ENCODE results near the gene WDR45B.

Gene WDR45B

DNA sequence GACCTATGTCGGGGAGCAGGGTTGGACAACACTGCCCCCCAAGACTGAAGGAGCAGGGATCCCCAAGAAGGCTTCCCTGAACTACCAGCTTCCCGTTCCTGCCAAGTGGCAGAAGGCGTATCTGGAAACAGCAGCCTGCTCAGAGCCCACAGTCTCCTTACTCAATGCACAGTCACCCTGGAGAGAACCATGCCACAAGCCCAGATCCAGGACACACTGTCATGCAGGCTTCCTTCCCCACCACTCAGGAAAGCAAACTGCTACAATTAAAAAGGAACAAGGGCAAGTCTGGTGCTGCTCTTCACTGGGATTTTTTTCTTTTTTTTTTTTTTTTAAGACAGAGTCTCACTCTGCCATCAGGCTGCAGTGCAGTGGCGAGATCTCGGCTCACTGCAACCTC is 8.2 kb downstream of the WDR45B start:
- DNase-seq (ENCODE audit: low spot score), result no peak
- TF ChIP-seq, protein P1, sequence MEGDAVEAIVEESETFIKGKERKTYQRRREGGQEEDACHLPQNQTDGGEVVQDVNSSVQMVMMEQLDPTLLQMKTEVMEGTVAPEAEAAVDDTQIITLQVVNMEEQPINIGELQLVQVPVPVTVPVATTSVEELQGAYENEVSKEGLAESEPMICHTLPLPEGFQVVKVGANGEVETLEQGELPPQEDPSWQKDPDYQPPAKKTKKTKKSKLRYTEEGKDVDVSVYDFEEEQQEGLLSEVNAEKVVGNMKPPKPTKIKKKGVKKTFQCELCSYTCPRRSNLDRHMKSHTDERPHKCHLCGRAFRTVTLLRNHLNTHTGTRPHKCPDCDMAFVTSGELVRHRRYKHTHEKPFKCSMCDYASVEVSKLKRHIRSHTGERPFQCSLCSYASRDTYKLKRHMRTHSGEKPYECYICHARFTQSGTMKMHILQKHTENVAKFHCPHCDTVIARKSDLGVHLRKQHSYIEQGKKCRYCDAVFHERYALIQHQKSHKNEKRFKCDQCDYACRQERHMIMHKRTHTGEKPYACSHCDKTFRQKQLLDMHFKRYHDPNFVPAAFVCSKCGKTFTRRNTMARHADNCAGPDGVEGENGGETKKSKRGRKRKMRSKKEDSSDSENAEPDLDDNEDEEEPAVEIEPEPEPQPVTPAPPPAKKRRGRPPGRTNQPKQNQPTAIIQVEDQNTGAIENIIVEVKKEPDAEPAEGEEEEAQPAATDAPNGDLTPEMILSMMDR (IDR thresholded peaks at IDR 0.05; ENCODE audit: poor library complexity, severe bottlenecking), result no peak
- ATAC-seq (ENCODE audit: low read depth), result no peak
- Histone ChIP-seq H3K27me3 (ENCODE audit: insufficient read depth, poor library complexity, severe bottlenecking) (no peaks in the 10 kb centered on the region), H3K4me3 (ENCODE audit: severe bottlenecking) (no peak overlapping the region), H3K36me3 (ENCODE audit: low read depth) (peaks cover 88% of the 10 kb centered on the region), H3K9me3 (ENCODE audit: severe bottlenecking) (peaks cover 11% of the 10 kb centered on the region), H3K27ac (ENCODE audit: poor library complexity, severe bottlenecking) (no peak overlapping the region), H3K4me1 (ENCODE audit: insufficient read depth, poor library complexity, severe bottlenecking) (no peaks in the 10 kb centered on the region)

DNA sequence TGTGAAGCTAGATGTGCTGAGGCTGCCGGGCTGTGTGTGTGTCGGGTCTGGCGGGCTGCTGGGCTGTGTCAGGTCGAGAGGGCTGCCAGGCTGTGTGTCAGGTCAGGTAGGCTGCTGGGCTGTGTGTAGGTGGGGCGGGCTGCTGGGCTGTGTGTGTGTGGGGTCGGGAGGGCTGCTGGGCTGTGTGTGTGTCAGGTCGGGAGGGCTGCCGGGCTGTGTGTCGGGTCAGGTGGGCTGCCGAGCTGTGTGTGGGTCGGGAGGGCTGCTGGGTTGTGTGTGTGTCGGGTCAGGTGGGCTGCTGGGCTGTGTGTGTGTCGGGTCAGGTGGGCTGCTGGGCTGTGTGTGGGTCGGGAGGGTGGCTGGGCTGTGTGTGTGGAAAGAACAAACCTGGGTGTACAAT is 8.6 kb downstream of the WDR45B start:
- Histone ChIP-seq H3K4me1 (ENCODE audit: insufficient read depth, poor library complexity, severe bottlenecking) (no peaks in the 10 kb centered on the region), H3K36me3 (ENCODE audit: low read depth) (peaks cover 88% of the 10 kb centered on the region), H3K4me3 (ENCODE audit: severe bottlenecking) (no peak overlapping the region), H3K9me3 (ENCODE audit: severe bottlenecking) (peaks cover 11% of the 10 kb centered on the region), H3K27ac (ENCODE audit: poor library complexity, severe bottlenecking) (no peak overlapping the region), H3K27me3 (ENCODE audit: insufficient read depth, poor library complexity, severe bottlenecking) (no peaks in the 10 kb centered on the region)
- no peak for DNase-seq (ENCODE audit: low spot score)
- no peak for ATAC-seq (ENCODE audit: low read depth)
- TF ChIP-seq, protein P1 (IDR thresholded peaks at IDR 0.05; ENCODE audit: poor library complexity, severe bottlenecking), result no peak

DNA sequence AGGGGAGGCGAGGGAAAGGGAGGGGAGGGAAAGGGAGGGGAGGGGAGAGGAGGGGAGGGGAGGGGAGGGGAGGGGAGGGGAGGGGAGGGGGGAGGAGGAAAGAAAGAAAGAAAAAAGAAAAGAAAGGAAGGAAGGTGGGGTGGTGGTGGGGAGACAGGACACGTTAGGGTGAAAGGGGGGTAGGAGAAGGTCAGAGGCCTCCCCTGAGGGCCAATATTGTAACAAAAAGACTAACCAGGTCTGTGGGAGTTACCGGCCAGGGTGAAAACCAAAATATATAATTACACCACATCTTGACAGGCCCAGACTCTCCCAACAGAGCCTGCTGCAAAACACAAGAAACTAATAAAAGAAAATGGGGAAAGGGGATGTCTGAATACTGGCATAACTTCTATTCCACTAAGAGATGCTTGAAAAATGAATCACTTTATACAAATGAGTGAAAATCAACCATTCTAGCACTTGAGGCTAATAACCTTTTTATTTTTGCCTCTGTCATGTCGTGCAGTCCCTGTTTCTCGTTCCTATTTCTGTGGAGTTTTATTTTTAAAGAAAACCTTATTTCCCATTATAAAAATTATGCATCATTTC is 10.0 kb downstream of the WDR45B start:
- no peak for DNase-seq (ENCODE audit: low spot score)

DNA sequence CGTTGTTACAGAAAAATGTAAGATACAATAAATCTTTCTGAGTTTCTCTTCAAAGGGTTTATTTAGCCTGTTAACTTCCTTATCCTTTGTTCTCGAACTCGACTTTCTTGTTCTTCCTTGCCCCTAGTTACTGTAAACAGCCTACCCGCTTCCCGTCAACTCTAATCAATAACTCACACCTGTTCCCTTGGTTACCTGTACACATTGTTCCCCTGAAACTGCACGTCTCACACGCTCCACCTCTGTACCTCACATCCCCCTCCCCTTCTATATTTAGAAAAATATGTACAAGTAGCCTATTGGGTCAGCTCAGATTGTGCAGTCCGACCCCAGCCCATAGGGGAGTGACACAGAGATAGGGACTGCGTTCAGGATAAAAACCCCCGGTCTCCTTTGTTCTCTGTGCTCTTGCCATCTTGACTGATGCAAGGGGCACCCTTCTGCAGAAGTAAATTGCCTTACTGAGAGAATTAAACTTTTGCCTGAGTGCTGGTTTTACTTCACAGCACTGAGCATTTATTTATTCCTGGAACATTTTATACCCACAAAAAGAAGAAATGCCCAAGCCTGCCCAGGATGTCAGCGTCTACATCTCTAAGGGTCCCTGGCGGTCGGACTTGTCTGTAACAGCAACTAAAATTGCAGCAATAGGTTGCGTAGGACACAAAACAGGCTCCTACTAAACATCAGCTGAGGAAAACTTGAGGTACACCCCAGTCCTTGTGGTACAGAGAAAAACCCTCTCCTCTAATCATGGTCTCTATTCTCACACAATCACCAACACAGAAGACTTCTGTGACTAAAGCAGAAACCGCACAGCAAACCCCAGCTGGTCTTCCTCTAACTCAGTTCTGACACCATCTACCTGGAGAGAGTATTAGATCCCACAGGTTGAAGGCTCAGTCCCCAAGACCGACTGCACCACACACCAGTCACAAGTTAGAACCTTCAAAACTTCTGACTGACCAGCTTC is 11.3 kb downstream of the WDR45B start:
- H3K27ac ChIP-seq (ENCODE audit: poor library complexity, severe bottlenecking), result no peak overlapping the region
- H3K36me3 ChIP-seq (ENCODE audit: low read depth), result peaks cover 75% of the 10 kb centered on the region
- no peak for DNase-seq (ENCODE audit: low spot score)
- no peak for ATAC-seq (ENCODE audit: low read depth)
- H3K4me3 ChIP-seq (ENCODE audit: severe bottlenecking), result no peak overlapping the region
- H3K27me3 ChIP-seq (ENCODE audit: insufficient read depth, poor library complexity, severe bottlenecking), result no peaks in the 10 kb centered on the region
- H3K4me1 ChIP-seq (ENCODE audit: insufficient read depth, poor library complexity, severe bottlenecking), result no peaks in the 10 kb centered on the region
- H3K9me3 ChIP-seq (ENCODE audit: severe bottlenecking), result peaks cover 11% of the 10 kb centered on the region
- TF ChIP-seq, protein P1 (IDR thresholded peaks at IDR 0.05; ENCODE audit: poor library complexity, severe bottlenecking), result no peak

More for the DNA sequence above, 10.0 kb downstream of the WDR45B start:
- Histone ChIP-seq H3K4me1 (ENCODE audit: insufficient read depth, poor library complexity, severe bottlenecking) (no peaks in the 10 kb centered on the region), H3K27me3 (ENCODE audit: insufficient read depth, poor library complexity, severe bottlenecking) (no peaks in the 10 kb centered on the region), H3K4me3 (ENCODE audit: severe bottlenecking) (no peak overlapping the region), H3K36me3 (ENCODE audit: low read depth) (peaks cover 87% of the 10 kb centered on the region), H3K9me3 (ENCODE audit: severe bottlenecking) (peaks cover 11% of the 10 kb centered on the region), H3K27ac (ENCODE audit: poor library complexity, severe bottlenecking) (no peak overlapping the region)
- TF ChIP-seq, protein P1 (IDR thresholded peaks at IDR 0.05; ENCODE audit: poor library complexity, severe bottlenecking), result no peak
- no peak for ATAC-seq (ENCODE audit: low read depth)
